ENCODE data around the gene MAD1L1. TPM values are rescaled to one million over a fixed set of nuclear protein-coding genes. Genes with fewer than 3 reads are reported as not detected.

Gene MAD1L1
- total and polyA plus RNA-seq, 2 donors (not counting 1 experiment from before 2014, with no cell fraction given), result 9.8 to 29.4 TPM

GRCh38 chr7:2018569-2019460 is 213.9 kb downstream of the MAD1L1 start:
- no peak for TF ChIP-seq CTCF (conservative IDR thresholded peaks at IDR 0.05 in 1 of 2, IDR thresholded peaks at IDR 0.05 in 1 of 2; ENCODE audit: low read depth in 1 of 2, low read length in 2 of 2)
- no peak for TF ChIP-seq EZH2 (IDR thresholded peaks at IDR 0.05; ENCODE audit: low read length, missing control alignments)
- Histone ChIP-seq H3K4me3 (replicated peaks in 1 of 4; ENCODE audit: control extremely low read depth in 1 of 4, insufficient read depth in 1 of 4, low read depth in 3 of 4, low read length in 4 of 4) (no peak overlapping the region), H3K4me1 (ENCODE audit: control insufficient read depth, extremely low read depth, insufficient read depth, low read length) (peaks cover 19% of the 10 kb centered on the region), H3K27ac (ENCODE audit: insufficient read depth, low read length) (peak overlapping the region; percentile 80), H3K36me3 (ENCODE audit: control insufficient read depth, insufficient read depth, low read length) (no peaks in the 10 kb centered on the region), H2AFZ (ENCODE audit: low read length) (no peak overlapping the region), H3K9me3 (ENCODE audit: control insufficient read depth, insufficient read depth, low read depth, low read length) (no peaks in the 10 kb centered on the region), H4K20me1 (ENCODE audit: control insufficient read depth, extremely low read depth, insufficient read depth, low read length) (no peaks in the 10 kb centered on the region), H3K9ac (ENCODE audit: insufficient read depth, low read length) (peak overlapping the region; percentile 3), H3K4me2 (ENCODE audit: extremely low read depth, insufficient read depth, low read length) (peak overlapping the region; percentile 63), H3K27me3 (ENCODE audit: control insufficient read depth, insufficient read depth, low read length) (no peaks in the 10 kb centered on the region), H3K79me2 (ENCODE audit: control insufficient read depth, insufficient read depth, low read length) (no peaks in the 10 kb centered on the region)
- DNase-seq (ENCODE audit: low read depth in 2 of 2), result peak; percentile 80 to 81

DNA sequence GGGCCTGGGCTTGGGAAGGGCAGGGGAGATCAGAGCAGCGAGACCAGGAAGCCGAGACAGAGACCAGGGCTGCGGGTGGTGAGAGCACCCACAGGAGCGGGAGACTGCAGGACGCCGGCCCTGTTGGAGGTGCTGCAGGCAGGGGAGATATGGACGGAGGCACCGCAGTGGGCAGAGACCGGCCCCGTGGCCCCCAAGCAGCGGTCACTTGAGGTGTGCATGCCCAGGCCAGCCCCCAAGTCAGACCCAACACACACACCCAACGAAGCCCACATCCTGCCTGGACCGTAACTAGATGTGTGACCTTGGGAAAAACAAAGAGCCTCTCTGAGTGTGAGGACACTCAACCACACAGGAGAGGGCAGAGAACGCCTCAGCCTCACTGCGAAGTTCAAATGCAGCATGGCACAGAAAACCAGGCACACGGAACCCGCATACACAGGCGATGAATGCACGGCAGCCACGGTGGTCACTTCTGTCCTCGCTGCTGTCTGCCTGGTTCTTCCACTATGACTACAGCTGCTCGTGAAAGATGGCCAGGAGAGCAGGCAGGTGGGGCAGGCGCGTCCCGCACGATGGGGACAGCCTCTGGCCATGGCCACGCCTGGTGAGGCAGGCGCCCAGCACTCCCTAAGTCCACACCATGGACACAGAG is 214.7 kb downstream of the MAD1L1 start:
- no peak overlapping the region for H2AFZ ChIP-seq (ENCODE audit: low read length)
- H3K4me3 ChIP-seq (replicated peaks in 1 of 4; ENCODE audit: control extremely low read depth in 1 of 4, insufficient read depth in 1 of 4, low read depth in 3 of 4, low read length in 4 of 4), result no peak overlapping the region
- peaks cover 20% of the 10 kb centered on the region for H3K4me1 ChIP-seq (ENCODE audit: control insufficient read depth, extremely low read depth, insufficient read depth, low read length)
- H3K4me2 ChIP-seq (ENCODE audit: extremely low read depth, insufficient read depth, low read length), result no peak overlapping the region
- no peak for DNase-seq (ENCODE audit: low read depth in 2 of 2)
- H4K20me1 ChIP-seq (ENCODE audit: control insufficient read depth, extremely low read depth, insufficient read depth, low read length), result no peaks in the 10 kb centered on the region
- no peaks in the 10 kb centered on the region for H3K36me3 ChIP-seq (ENCODE audit: control insufficient read depth, insufficient read depth, low read length)
- H3K79me2 ChIP-seq (ENCODE audit: control insufficient read depth, insufficient read depth, low read length), result no peaks in the 10 kb centered on the region
- no peak overlapping the region for H3K9ac ChIP-seq (ENCODE audit: insufficient read depth, low read length)
- no peaks in the 10 kb centered on the region for H3K9me3 ChIP-seq (ENCODE audit: control insufficient read depth, insufficient read depth, low read depth, low read length)
- no peak overlapping the region for H3K27ac ChIP-seq (ENCODE audit: insufficient read depth, low read length)
- H3K27me3 ChIP-seq (ENCODE audit: control insufficient read depth, insufficient read depth, low read length), result no peaks in the 10 kb centered on the region
- TF ChIP-seq CTCF (conservative IDR thresholded peaks at IDR 0.05 in 1 of 2, IDR thresholded peaks at IDR 0.05 in 1 of 2; ENCODE audit: low read depth in 1 of 2, low read length in 2 of 2) (no peak), EZH2 (IDR thresholded peaks at IDR 0.05; ENCODE audit: low read length, missing control alignments) (no peak)

- H3K4me3 ChIP-seq (replicated peaks in 1 of 4; ENCODE audit: control extremely low read depth in 1 of 4, insufficient read depth in 1 of 4, low read depth in 3 of 4, low read length in 4 of 4), result no peak overlapping the region
- H3K27ac ChIP-seq (ENCODE audit: insufficient read depth, low read length), result no peak overlapping the region
- H3K27me3 ChIP-seq (ENCODE audit: control insufficient read depth, insufficient read depth, low read length), result no peaks in the 10 kb centered on the region
- H3K4me2 ChIP-seq (ENCODE audit: extremely low read depth, insufficient read depth, low read length), result no peak overlapping the region
- TF ChIP-seq EZH2 (IDR thresholded peaks at IDR 0.05; ENCODE audit: low read length, missing control alignments) (no peak), CTCF (conservative IDR thresholded peaks at IDR 0.05 in 1 of 2, IDR thresholded peaks at IDR 0.05 in 1 of 2; ENCODE audit: low read depth in 1 of 2, low read length in 2 of 2) (no peak)
- no peak overlapping the region for H3K9ac ChIP-seq (ENCODE audit: insufficient read depth, low read length)
- no peaks in the 10 kb centered on the region for H3K9me3 ChIP-seq (ENCODE audit: control insufficient read depth, insufficient read depth, low read depth, low read length)
- no peak overlapping the region for H2AFZ ChIP-seq (ENCODE audit: low read length)
- DNase-seq (ENCODE audit: low read depth in 2 of 2), result no peak
- no peaks in the 10 kb centered on the region for H4K20me1 ChIP-seq (ENCODE audit: control insufficient read depth, extremely low read depth, insufficient read depth, low read length)
- H3K4me1 ChIP-seq (ENCODE audit: control insufficient read depth, extremely low read depth, insufficient read depth, low read length), result peaks cover 21% of the 10 kb centered on the region
- H3K36me3 ChIP-seq (ENCODE audit: control insufficient read depth, insufficient read depth, low read length), result no peaks in the 10 kb centered on the region
- H3K79me2 ChIP-seq (ENCODE audit: control insufficient read depth, insufficient read depth, low read length), result no peaks in the 10 kb centered on the region
These were observed 215.3 kb downstream of the MAD1L1 start for GRCh38 chr7:2017481-2017891.

Data from fibroblast of lung (primary cell).